GM18909 (cell line): ENCODE results near the gene JAKMIP1.

ENCODE experiments used
- ATAC-seq: cut with Tn5 transposase; IDR thresholded peaks from one replicate; pipeline ENCODE4 v1.9.1; 2021; ENCODE audit warnings: mild to moderate bottlenecking; ENCODE audit not compliant: unreplicated experiment, poor library complexity

Gene JAKMIP1

GRCh38 chr4:6050551-6050950 is 149.8 kb downstream of the JAKMIP1 start:
- ATAC-seq = no peak

- no peak for ATAC-seq
Measured at GRCh38 chr4:6049985-6050384, 150.4 kb downstream of the JAKMIP1 start.

DNA sequence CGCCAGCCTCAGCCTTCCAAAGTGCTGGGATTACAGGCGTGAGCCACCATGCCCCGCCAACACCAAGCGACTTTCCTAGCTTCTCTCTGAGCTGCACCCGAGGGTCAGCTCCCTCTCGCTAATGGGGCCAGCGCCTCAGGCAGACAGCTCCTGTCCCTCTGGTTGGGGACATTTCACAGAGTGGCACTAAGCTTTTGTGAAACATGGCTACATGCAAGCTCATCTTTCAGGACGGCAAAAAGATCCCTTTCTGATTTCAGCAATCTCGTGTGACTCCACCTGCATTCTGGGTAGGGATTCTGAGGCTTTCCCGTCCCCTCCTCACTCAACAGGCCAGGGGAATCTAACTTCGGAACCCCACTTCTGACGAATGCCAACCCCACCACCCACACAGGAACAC is 151.1 kb downstream of the JAKMIP1 start:
- no peak for ATAC-seq

DNA sequence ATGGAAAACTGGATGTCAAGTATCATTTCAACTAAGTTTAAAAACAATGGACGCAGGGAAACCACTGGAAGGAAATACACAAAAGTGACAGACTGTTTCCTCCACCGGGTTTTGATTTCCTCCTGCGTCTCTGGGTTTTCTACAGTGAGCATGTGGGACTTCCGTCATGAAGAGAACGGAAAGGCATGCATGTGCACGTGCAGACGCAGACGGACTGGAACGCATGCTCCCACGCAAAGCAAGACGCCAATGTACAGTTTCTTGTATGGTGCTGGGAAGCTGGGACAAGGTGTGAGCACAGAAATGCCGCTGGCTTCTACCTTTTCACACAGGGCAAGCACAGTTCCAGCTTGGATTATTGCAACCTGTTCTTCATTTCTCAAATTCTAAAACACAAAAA is 151.8 kb downstream of the JAKMIP1 start:
- no peak for ATAC-seq

GRCh38 chr4:6047130-6047673 is 153.1 kb downstream of the JAKMIP1 start:
- ATAC-seq = no peak

- ATAC-seq = no peak
Measured at GRCh38 chr4:6046526-6047129, 153.7 kb downstream of the JAKMIP1 start.

DNA sequence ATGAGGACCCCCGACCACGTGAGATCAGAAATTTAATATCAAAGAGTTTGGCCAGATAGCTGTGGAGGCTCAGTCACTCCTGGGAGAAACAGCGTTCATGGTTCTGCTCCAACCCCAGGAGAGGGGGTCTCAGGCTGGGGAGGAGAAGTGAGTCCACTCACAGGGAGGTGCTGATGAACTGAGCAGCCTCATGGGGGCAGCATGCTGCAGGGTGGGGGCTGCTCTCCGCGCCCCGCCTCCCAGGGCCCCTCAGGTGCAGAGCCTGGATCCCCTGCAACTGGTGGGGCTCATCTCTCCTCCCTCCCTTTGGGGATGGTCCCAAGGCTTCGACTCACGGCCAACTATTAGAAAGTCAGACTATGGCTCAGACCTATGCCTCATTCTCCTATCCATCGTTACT is 155.5 kb downstream of the JAKMIP1 start:
- no peak for ATAC-seq

GRCh38 chr4:6044276-6044675 is 156.1 kb downstream of the JAKMIP1 start:
- no peak for ATAC-seq

DNA sequence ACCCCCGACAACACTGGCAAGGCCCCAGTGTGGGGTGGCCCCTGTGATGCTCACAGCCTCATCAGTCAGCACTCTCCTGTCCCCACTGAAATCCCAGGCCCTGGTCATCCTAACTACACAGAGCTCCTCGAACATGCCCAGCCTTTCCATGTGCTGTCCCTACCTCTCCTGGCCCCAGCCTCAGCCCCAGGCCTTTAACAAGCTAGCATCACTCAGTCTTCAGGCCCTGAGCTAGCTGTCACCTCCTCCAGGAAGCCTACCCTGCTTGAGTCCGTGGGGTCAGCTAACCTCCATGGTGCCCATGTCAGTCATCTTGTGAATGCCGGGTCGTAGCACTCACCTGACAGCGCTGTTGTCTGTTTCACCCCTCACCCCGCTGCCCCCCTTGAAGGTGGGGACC is 156.5 kb downstream of the JAKMIP1 start:
- ATAC-seq = no peak

DNA sequence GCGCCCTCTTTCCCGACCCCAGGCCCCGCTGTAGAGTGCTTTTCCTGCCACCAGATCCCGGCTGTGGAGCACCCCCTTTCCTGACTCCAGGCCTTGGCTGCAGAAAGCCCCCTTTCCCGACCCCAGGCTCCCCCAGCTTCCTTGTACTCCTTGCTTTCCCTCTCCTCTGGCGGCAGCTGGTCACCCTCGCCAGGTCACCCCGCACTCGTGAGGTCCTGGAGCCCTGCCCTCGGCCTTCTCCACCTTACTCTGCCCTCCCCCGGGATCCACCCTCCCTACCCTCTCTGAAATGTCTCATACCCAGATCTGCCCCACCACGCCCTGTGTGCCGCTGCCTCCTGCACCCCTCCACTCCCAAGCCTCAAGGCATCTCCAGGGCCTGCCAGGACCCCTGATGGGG is 157.2 kb downstream of the JAKMIP1 start:
- ATAC-seq = no peak

- ATAC-seq = no peak
Measured at GRCh38 chr4:6042293-6043063, 157.9 kb downstream of the JAKMIP1 start.

DNA sequence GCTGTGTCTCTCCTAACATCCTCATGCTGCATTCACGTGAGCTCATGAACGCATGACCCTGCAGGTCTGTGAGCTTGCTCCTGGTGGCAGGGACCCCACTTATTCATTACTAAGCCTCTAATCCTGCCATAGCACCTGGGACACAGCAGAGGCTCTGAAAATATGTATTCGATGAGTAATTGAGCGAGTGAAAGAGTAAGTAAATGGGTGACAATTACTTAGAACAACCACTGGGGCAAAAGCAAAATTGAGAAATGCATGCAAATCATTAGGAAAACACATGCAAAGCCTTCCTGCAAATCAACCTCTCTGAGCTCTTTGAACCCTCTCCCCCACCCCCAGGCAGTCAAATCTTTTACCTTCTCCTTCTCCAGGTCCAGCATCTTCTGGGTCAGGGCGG is 158.5 kb downstream of the JAKMIP1 start:
- ATAC-seq = no peak

- no peak for ATAC-seq
Measured at GRCh38 chr4:6038711-6039110, 161.6 kb downstream of the JAKMIP1 start.

DNA sequence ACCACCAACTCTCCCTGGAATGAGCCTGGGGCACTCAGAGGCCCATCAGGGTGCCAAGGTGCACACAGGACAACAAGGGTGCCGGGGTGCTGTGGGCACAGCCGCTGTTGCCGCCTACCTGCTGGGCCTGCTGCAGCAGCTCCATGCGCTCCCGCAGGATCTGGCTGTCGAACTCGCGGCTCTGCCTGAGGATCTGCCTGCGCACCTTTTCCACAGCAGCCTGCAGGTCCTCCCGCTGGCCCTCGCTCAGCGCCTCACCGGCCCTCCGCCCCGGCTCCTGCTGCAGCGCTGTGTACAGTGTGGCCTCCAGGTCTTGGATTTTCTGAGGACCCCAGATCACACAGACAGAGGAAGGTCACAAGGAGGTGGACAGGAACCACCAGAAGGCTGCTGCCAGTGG is 164.6 kb downstream of the JAKMIP1 start:
- ATAC-seq = no peak

GRCh38 chr4:6033381-6033780 is 167.0 kb downstream of the JAKMIP1 start:
- no peak for ATAC-seq

DNA sequence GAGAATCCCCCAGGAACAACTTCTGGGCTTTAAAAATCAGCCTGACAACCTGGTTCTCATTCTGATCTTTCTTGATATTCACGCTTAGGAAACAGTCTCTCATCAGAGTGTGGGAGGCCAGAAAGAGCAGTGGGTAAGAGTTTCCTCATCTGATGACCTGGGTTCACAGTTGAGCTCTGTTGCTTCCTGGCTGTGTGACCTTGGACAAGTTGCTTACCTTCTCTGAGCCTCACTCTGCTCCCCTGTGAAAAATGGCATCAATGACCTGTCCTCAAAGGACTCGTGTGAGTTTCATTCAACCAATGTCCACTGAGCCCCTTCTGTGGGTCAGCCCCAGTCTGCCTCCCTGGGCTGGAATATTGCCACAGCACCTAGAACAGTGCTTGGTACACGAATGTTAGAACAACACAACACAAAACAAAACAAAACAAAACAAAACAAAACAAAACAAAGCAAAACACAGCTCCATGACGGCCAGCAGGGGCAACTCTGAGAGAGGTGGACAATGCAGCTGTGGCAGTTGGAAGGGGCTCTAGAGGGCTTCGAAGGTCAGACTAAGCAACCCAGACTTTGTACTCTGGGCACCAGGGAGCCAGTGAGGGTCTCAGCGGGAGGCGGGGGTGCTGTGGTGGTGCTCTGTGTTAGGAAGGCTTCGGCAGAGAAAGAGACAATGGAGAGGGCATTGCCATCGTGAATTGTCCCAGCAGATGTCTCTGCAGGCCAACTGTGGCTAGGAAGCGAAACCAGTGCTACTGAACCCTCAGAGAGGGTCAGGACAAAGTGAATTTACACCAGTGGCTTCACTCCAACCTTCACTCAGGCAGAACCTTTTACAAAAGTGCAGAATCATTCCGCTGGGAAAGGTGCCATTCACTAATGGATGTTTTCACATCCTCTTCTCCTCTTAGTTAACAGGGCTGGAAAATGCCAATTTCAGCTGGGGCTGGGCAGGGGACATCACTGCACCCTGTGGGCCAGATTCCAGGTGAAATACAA is 167.8 kb downstream of the JAKMIP1 start:
- ATAC-seq = no peak

- ATAC-seq = no peak
Measured at GRCh38 chr4:6031846-6032245, 168.5 kb downstream of the JAKMIP1 start.

- ATAC-seq = no peak
Measured at GRCh38 chr4:6030679-6031078, 169.7 kb downstream of the JAKMIP1 start.

GRCh38 chr4:6029254-6029653 is 171.1 kb downstream of the JAKMIP1 start:
- no peak for ATAC-seq

- no peak for ATAC-seq
Measured at GRCh38 chr4:6028168-6028567, 172.2 kb downstream of the JAKMIP1 start.

DNA sequence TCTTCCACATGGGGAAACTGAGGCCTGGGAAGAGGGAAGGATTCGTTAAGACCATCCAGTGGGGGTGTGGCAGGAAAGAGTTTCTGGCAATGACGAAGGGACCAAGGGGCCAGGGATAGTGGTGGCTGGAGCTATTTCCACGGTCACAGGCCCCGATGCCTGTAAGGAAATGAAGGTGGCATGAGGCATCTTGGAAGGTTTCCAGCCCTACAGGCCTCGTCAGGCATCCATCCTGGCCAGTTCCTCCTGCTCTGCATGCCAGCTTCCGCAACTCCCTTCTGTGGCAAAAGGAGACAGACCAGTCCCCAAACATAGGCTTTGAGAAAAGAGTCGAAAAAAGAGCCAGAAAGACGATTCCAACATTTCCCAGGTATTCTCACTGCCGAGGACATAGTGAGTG is 173.0 kb downstream of the JAKMIP1 start:
- no peak for ATAC-seq
